ENCODE results near the gene RNF26.

RNF26 gene

GRCh38 chr11:119342362-119343130 lies 8.2 kb downstream of the RNF26 start:
- H3K4me1 ChIP-seq (ENCODE audit: control extremely low read depth in 1 of 4, control insufficient read depth in 4 of 4, insufficient read depth in 4 of 4, low read length in 3 of 4): peaks cover 0 to 31% (median 26%) of the 10 kb centered on the region in 4 experiments
- no peak overlapping the region for H3K27ac ChIP-seq (ENCODE audit: insufficient read depth in 1 of 2, low read depth in 1 of 2, low read length in 2 of 2, poor library complexity in 1 of 2, severe bottlenecking in 2 of 2)
- CTCF ChIA-PET: interaction anchor here (1.4 to 12.0 kb wide), 3 partner anchors 20 to 135 kb away, joined by 4 to 62 read pairs (median 14); no protein-coding TSS in a partner anchor
- POLR2A ChIA-PET: no interaction called here
- peaks cover 0 to 62% (median 19%) of the 10 kb centered on the region in 5 experiments for H3K27me3 ChIP-seq (replicated peaks in 2 of 5; ENCODE audit: control insufficient read depth in 4 of 5, insufficient read depth in 5 of 5, low read length in 4 of 5)
- no peaks in the 10 kb centered on the region for H3K36me3 ChIP-seq (ENCODE audit: control insufficient read depth in 4 of 4, insufficient read depth in 4 of 4, low read length in 3 of 4)
- WGBS (ENCODE audit: insufficient coverage): 80% methylated on average over 1 of the region's 10 CpGs
- DNase-seq: no peak
- H3K9me3 ChIP-seq (ENCODE audit: control extremely low read depth in 1 of 5, control insufficient read depth in 4 of 5, insufficient read depth in 2 of 5, low read depth in 1 of 5, low read length in 4 of 5): no peaks in the 10 kb centered on the region
- no peak overlapping the region for H3K4me3 ChIP-seq (ENCODE audit: control insufficient read depth in 1 of 7, extremely low read depth in 1 of 7, insufficient read depth in 4 of 7, low read depth in 2 of 7, low read length in 6 of 7)

- Histone ChIP-seq H3K9me3 (ENCODE audit: control extremely low read depth in 1 of 5, control insufficient read depth in 4 of 5, insufficient read depth in 2 of 5, low read depth in 1 of 5, low read length in 4 of 5) (no peaks in the 10 kb centered on the region), H3K27ac (ENCODE audit: insufficient read depth in 1 of 2, low read depth in 1 of 2, low read length in 2 of 2, poor library complexity in 1 of 2, severe bottlenecking in 2 of 2) (no peak overlapping the region), H3K27me3 (replicated peaks in 2 of 5; ENCODE audit: control insufficient read depth in 4 of 5, insufficient read depth in 5 of 5, low read length in 4 of 5) (peaks cover 0 to 58% (median 19%) of the 10 kb centered on the region in 5 experiments), H3K4me1 (ENCODE audit: control extremely low read depth in 1 of 4, control insufficient read depth in 4 of 4, insufficient read depth in 4 of 4, low read length in 3 of 4) (peaks cover 0 to 25% (median 22%) of the 10 kb centered on the region in 4 experiments), H3K36me3 (ENCODE audit: control insufficient read depth in 4 of 4, insufficient read depth in 4 of 4, low read length in 3 of 4) (no peaks in the 10 kb centered on the region), H3K4me3 (ENCODE audit: control insufficient read depth in 1 of 7, extremely low read depth in 1 of 7, insufficient read depth in 4 of 7, low read depth in 2 of 7, low read length in 6 of 7) (no peak overlapping the region)
- ChIA-PET CTCF (interaction anchor here (1.4 to 12.0 kb wide), 4 partner anchors 12 to 134 kb away, joined by 4 to 62 read pairs (median 17); no protein-coding TSS in a partner anchor), POLR2A (no interaction called here)
- WGBS (ENCODE audit: insufficient coverage): 80% methylated on average over 2 of the region's 7 CpGs
- no peak for DNase-seq
Measured at GRCh38 chr11:119343726-119344125, 9.4 kb downstream of the RNF26 start.

- CTCF ChIA-PET: interaction anchor here (2.0 to 12.0 kb wide), 3 partner anchors 12 to 29 kb away, joined by 14 to 62 read pairs (median 20); no protein-coding TSS in a partner anchor
- H3K4me1 ChIP-seq (ENCODE audit: control extremely low read depth in 1 of 4, control insufficient read depth in 4 of 4, insufficient read depth in 4 of 4, low read length in 3 of 4): peaks cover 0 to 22% (median 21%) of the 10 kb centered on the region in 4 experiments
- no peaks in the 10 kb centered on the region for H3K9me3 ChIP-seq (ENCODE audit: control extremely low read depth in 1 of 5, control insufficient read depth in 4 of 5, insufficient read depth in 2 of 5, low read depth in 1 of 5, low read length in 4 of 5)
- H3K4me3 ChIP-seq (ENCODE audit: control insufficient read depth in 1 of 7, extremely low read depth in 1 of 7, insufficient read depth in 4 of 7, low read depth in 2 of 7, low read length in 6 of 7): no peak overlapping the region
- WGBS (ENCODE audit: insufficient coverage): 84% methylated on average over 10 of the region's 14 CpGs
- POLR2A ChIA-PET: no interaction called here
- no peak overlapping the region for H3K27ac ChIP-seq (ENCODE audit: insufficient read depth in 1 of 2, low read depth in 1 of 2, low read length in 2 of 2, poor library complexity in 1 of 2, severe bottlenecking in 2 of 2)
- no peaks in the 10 kb centered on the region for H3K36me3 ChIP-seq (ENCODE audit: control insufficient read depth in 4 of 4, insufficient read depth in 4 of 4, low read length in 3 of 4)
- peaks cover 0 to 51% (median 18%) of the 10 kb centered on the region in 5 experiments for H3K27me3 ChIP-seq (replicated peaks in 2 of 5; ENCODE audit: control insufficient read depth in 4 of 5, insufficient read depth in 5 of 5, low read length in 4 of 5)
- DNase-seq: no peak
Measured at GRCh38 chr11:119344291-119345010, 10.1 kb downstream of the RNF26 start.

GRCh38 chr11:119345685-119346084 lies 11.4 kb downstream of the RNF26 start:
- no peak overlapping the region for H3K27ac ChIP-seq (ENCODE audit: insufficient read depth in 1 of 2, low read depth in 1 of 2, low read length in 2 of 2, poor library complexity in 1 of 2, severe bottlenecking in 2 of 2)
- H3K9me3 ChIP-seq (ENCODE audit: control extremely low read depth in 1 of 5, control insufficient read depth in 4 of 5, insufficient read depth in 2 of 5, low read depth in 1 of 5, low read length in 4 of 5): no peaks in the 10 kb centered on the region
- H3K27me3 ChIP-seq (replicated peaks in 2 of 5; ENCODE audit: control insufficient read depth in 4 of 5, insufficient read depth in 5 of 5, low read length in 4 of 5): peaks cover 0 to 39% (median 15%) of the 10 kb centered on the region in 5 experiments
- H3K4me1 ChIP-seq (ENCODE audit: control extremely low read depth in 1 of 4, control insufficient read depth in 4 of 4, insufficient read depth in 4 of 4, low read length in 3 of 4): peaks cover 0 to 10% (median 9%) of the 10 kb centered on the region in 4 experiments
- H3K36me3 ChIP-seq (ENCODE audit: control insufficient read depth in 4 of 4, insufficient read depth in 4 of 4, low read length in 3 of 4): no peaks in the 10 kb centered on the region
- no peak overlapping the region for H3K4me3 ChIP-seq (ENCODE audit: control insufficient read depth in 1 of 7, extremely low read depth in 1 of 7, insufficient read depth in 4 of 7, low read depth in 2 of 7, low read length in 6 of 7)
- no peak for DNase-seq
- POLR2A ChIA-PET: no interaction called here
- 91% methylated on average over 9 of the region's 12 CpGs for WGBS (ENCODE audit: insufficient coverage)
- CTCF ChIA-PET: interaction anchor here (1.0 to 12.0 kb wide), 4 partner anchors 11 to 129 kb away, joined by 3 to 62 read pairs (median 12); no protein-coding TSS in a partner anchor

- Histone ChIP-seq H3K4me3 (ENCODE audit: control insufficient read depth in 1 of 7, extremely low read depth in 1 of 7, insufficient read depth in 4 of 7, low read depth in 2 of 7, low read length in 6 of 7) (no peak within 1 kb of the TSS), H3K4me1 (ENCODE audit: control extremely low read depth in 1 of 4, control insufficient read depth in 4 of 4, insufficient read depth in 4 of 4, low read length in 3 of 4) (peaks cover 0 to under 1% (median under 1%) of the 10 kb centered on the region in 4 experiments), H3K27ac (ENCODE audit: insufficient read depth in 1 of 2, low read depth in 1 of 2, low read length in 2 of 2, poor library complexity in 1 of 2, severe bottlenecking in 2 of 2) (no peak within 1 kb of the TSS), H3K9me3 (ENCODE audit: control extremely low read depth in 1 of 5, control insufficient read depth in 4 of 5, insufficient read depth in 2 of 5, low read depth in 1 of 5, low read length in 4 of 5) (no peaks in the 10 kb centered on the region), H3K36me3 (ENCODE audit: control insufficient read depth in 4 of 4, insufficient read depth in 4 of 4, low read length in 3 of 4) (no peaks in the 10 kb centered on the region), H3K27me3 (replicated peaks in 2 of 5; ENCODE audit: control insufficient read depth in 4 of 5, insufficient read depth in 5 of 5, low read length in 4 of 5) (peaks cover 0 to 30% (median 9%) of the 10 kb centered on the region in 5 experiments)
- ChIA-PET POLR2A (no interaction called here), CTCF (interaction anchor here (1.1 to 12.0 kb wide), 4 partner anchors 10 to 27 kb away, joined by 3 to 62 read pairs (median 4); no protein-coding TSS in a partner anchor)
- DNase-seq: no peak
- 56% methylated on average over 1 of the region's 6 CpGs for WGBS (ENCODE audit: insufficient coverage)
Measured at GRCh38 chr11:119346605-119347004, 12.3 kb downstream of the RNF26 start, which contains the start of gene MFRP. TSS of gene MFRP (minus strand) at chr11:119346705. CDS start at chr11:119346513, 192 bp downstream.

GRCh38 chr11:119347242-119347641 lies 12.9 kb downstream of the RNF26 start:
- DNase-seq: no peak
- ChIA-PET POLR2A (no interaction called here), CTCF (interaction anchor here (1.1 to 12.0 kb wide), 3 partner anchors 9 to 27 kb away, joined by 3 to 62 read pairs (median 4); no protein-coding TSS in a partner anchor)
- peaks cover 0 to 23% (median 5%) of the 10 kb centered on the region in 5 experiments for H3K27me3 ChIP-seq (replicated peaks in 2 of 5; ENCODE audit: control insufficient read depth in 4 of 5, insufficient read depth in 5 of 5, low read length in 4 of 5)
- no peak overlapping the region for H3K4me3 ChIP-seq (ENCODE audit: control insufficient read depth in 1 of 7, extremely low read depth in 1 of 7, insufficient read depth in 4 of 7, low read depth in 2 of 7, low read length in 6 of 7)
- H3K4me1 ChIP-seq (ENCODE audit: control extremely low read depth in 1 of 4, control insufficient read depth in 4 of 4, insufficient read depth in 4 of 4, low read length in 3 of 4): no peaks in the 10 kb centered on the region
- no peaks in the 10 kb centered on the region for H3K9me3 ChIP-seq (ENCODE audit: control extremely low read depth in 1 of 5, control insufficient read depth in 4 of 5, insufficient read depth in 2 of 5, low read depth in 1 of 5, low read length in 4 of 5)
- H3K27ac ChIP-seq (ENCODE audit: insufficient read depth in 1 of 2, low read depth in 1 of 2, low read length in 2 of 2, poor library complexity in 1 of 2, severe bottlenecking in 2 of 2): no peak overlapping the region
- H3K36me3 ChIP-seq (ENCODE audit: control insufficient read depth in 4 of 4, insufficient read depth in 4 of 4, low read length in 3 of 4): no peaks in the 10 kb centered on the region
- WGBS (ENCODE audit: insufficient coverage): 83% methylated on average over 1 of the region's 2 CpGs
